ENCODE results near the gene EPB41L5. TPM values are rescaled to one million over a fixed set of nuclear protein-coding genes. Genes with fewer than 3 reads are reported as not detected.

The EPB41L5 gene
- total and polyA plus RNA-seq, 9 of the 15 experiments (the other 6 are each of a cell fraction or from before 2014, with no cell fraction given), result 2.3 to 14.1 (median 8.2) TPM

GRCh38 chr2:120141300-120142069 is 128.6 kb downstream of the EPB41L5 start (continued):
- TF ChIP-seq SRSF9 (IDR thresholded peaks at IDR 0.05; ENCODE audit: borderline replicate concordance, low read depth, low read length) (no peak), MEF2D (tag; conservative IDR thresholded peaks at IDR 0.05; ENCODE audit: low read depth) (no peak), SAFB2 (IDR thresholded peaks at IDR 0.05; ENCODE audit: borderline replicate concordance, low read depth, low read length, severe bottlenecking) (no peak), CEBPB (tag; IDR thresholded peaks at IDR 0.05) (no peak), ZNF263 (CRISPR knock-in tag; IDR thresholded peaks at IDR 0.05; ENCODE audit: borderline replicate concordance) (no peak), SUPT5H (IDR thresholded peaks at IDR 0.05) (no peak), ZNF592 (IDR thresholded peaks at IDR 0.05) (no peak), ZMIZ1 (IDR thresholded peaks at IDR 0.05; ENCODE audit: low read depth in 2 of 2, low read length in 2 of 2) (no peak)
